IgD-negative memory B cell (primary cell): ENCODE measurements around the gene SLC6A13. TPM values are rescaled to one million over a fixed set of nuclear protein-coding genes. Genes with fewer than 3 reads are reported as not detected.
A peak's percentile ranks its signal among the peaks of the same experiment; 100 is the strongest.

ENCODE experiments used
- H3K27ac Mint-ChIP-seq, 3 donors: one replicate each; pipeline ENCODE4 v1.8.0; 2020 to 2022; ENCODE audit warnings: mild to moderate bottlenecking in 3 of 3, mixed read lengths in 3 of 3, moderate library complexity in 1 of 3
- H3K27me3 Mint-ChIP-seq: one replicate; pipeline ENCODE4 v1.8.0; 2021; ENCODE audit warnings: mixed read lengths
- H3K36me3 Mint-ChIP-seq: one replicate; pipeline ENCODE4 v1.8.0; 2020; ENCODE audit warnings: mild to moderate bottlenecking, mixed read lengths
- H3K4me1 Mint-ChIP-seq, 3 donors: one replicate each; pipeline ENCODE4 v1.8.0; 2020 to 2022; ENCODE audit warnings: mixed read lengths in 3 of 3, mild to moderate bottlenecking in 1 of 3
- H3K4me3 Mint-ChIP-seq, 4 donors: one replicate each; pipeline ENCODE4 v1.8.0; 2020 to 2022; ENCODE audit warnings: mild to moderate bottlenecking in 4 of 4, mixed read lengths in 4 of 4, moderate library complexity in 3 of 4
- H3K9me3 Mint-ChIP-seq, 3 donors: one replicate each; pipeline ENCODE4 v1.8.0; 2020 to 2021; ENCODE audit warnings: mixed read lengths in 3 of 3, mild to moderate bottlenecking in 1 of 3
- polyA plus RNA-seq: library from polyadenylated mRNA; unstranded; fragments of 300-500 nt; fragmentation: Illumina TruSeq; gene quantifications from one replicate; pipeline ENCODE4 v1.2.3, GENCODE V29; 2021

SLC6A13 gene
- polyA plus RNA-seq, 1 donor from 2014 or later = not detected

- Mint-ChIP-seq H3K36me3 (peaks cover 2% of the 10 kb centered on the region), H3K27ac (no peak overlapping the region), H3K27me3 (peaks cover 14% of the 10 kb centered on the region), H3K9me3 (no peaks in the 10 kb centered on the region), H3K4me1 (peaks cover 0 to 7% (median 2%) of the 10 kb centered on the region in 3 donors), H3K4me3 (no peak overlapping the region)
Measured at GRCh38 chr12:181921-182320, 80.7 kb downstream of the SLC6A13 start.

- Mint-ChIP-seq H3K36me3 (peaks cover 2% of the 10 kb centered on the region), H3K27me3 (peaks cover 15% of the 10 kb centered on the region), H3K4me3 (no peak overlapping the region), H3K4me1 (peaks cover 0 to 7% (median 2%) of the 10 kb centered on the region in 3 donors), H3K27ac (no peak overlapping the region), H3K9me3 (no peaks in the 10 kb centered on the region)
Measured at GRCh38 chr12:180445-180844, 82.2 kb downstream of the SLC6A13 start.

GRCh38 chr12:179885-180284, 82.8 kb downstream of the SLC6A13 start:
- peaks cover 0 to 7% (median 2%) of the 10 kb centered on the region in 3 donors for H3K4me1 Mint-ChIP-seq
- H3K9me3 Mint-ChIP-seq = no peaks in the 10 kb centered on the region
- no peak overlapping the region for H3K27ac Mint-ChIP-seq
- H3K27me3 Mint-ChIP-seq = peaks cover 13% of the 10 kb centered on the region
- no peak overlapping the region for H3K4me3 Mint-ChIP-seq
- H3K36me3 Mint-ChIP-seq = peaks cover 2% of the 10 kb centered on the region

GRCh38 chr12:179131-179884, 83.3 kb downstream of the SLC6A13 start:
- H3K36me3 Mint-ChIP-seq = peaks cover 2% of the 10 kb centered on the region
- no peaks in the 10 kb centered on the region for H3K9me3 Mint-ChIP-seq
- peaks cover 11% of the 10 kb centered on the region for H3K27me3 Mint-ChIP-seq
- no peak overlapping the region for H3K4me3 Mint-ChIP-seq
- no peak overlapping the region for H3K27ac Mint-ChIP-seq
- peaks cover 0 to 7% (median 2%) of the 10 kb centered on the region in 3 donors for H3K4me1 Mint-ChIP-seq

GRCh38 chr12:178829-179109, 83.9 kb downstream of the SLC6A13 start:
- H3K27ac Mint-ChIP-seq = no peak overlapping the region
- H3K27me3 Mint-ChIP-seq = peaks cover 12% of the 10 kb centered on the region
- H3K4me3 Mint-ChIP-seq = no peak overlapping the region
- H3K36me3 Mint-ChIP-seq = peaks cover 2% of the 10 kb centered on the region
- H3K4me1 Mint-ChIP-seq = peaks cover 0 to 7% (median 2%) of the 10 kb centered on the region in 3 donors
- H3K9me3 Mint-ChIP-seq = no peaks in the 10 kb centered on the region

GRCh38 chr12:177980-178828, 84.4 kb downstream of the SLC6A13 start:
- Mint-ChIP-seq H3K4me1 (peaks cover 0 to 7% (median 2%) of the 10 kb centered on the region in 3 donors), H3K27ac (peak overlapping the region in 1 of 3 donors; percentile 40), H3K36me3 (no peaks in the 10 kb centered on the region), H3K9me3 (no peaks in the 10 kb centered on the region), H3K27me3 (peaks cover 11% of the 10 kb centered on the region), H3K4me3 (no peak overlapping the region)

- H3K27ac Mint-ChIP-seq = peak overlapping the region in 1 of 3 donors; percentile 40
- no peaks in the 10 kb centered on the region for H3K9me3 Mint-ChIP-seq
- peaks cover 16% of the 10 kb centered on the region for H3K27me3 Mint-ChIP-seq
Measured at GRCh38 chr12:177336-177979, 85.2 kb downstream of the SLC6A13 start.

GRCh38 chr12:176321-177181, 86.1 kb downstream of the SLC6A13 start:
- Mint-ChIP-seq H3K4me1 (peaks cover 0 to 7% (median 2%) of the 10 kb centered on the region in 3 donors), H3K27me3 (peaks cover 16% of the 10 kb centered on the region), H3K9me3 (no peaks in the 10 kb centered on the region), H3K27ac (no peak overlapping the region), H3K4me3 (no peak overlapping the region), H3K36me3 (no peaks in the 10 kb centered on the region)

More at GRCh38 chr12:177336-177979, 85.2 kb downstream of the SLC6A13 start:
- Mint-ChIP-seq H3K36me3 (no peaks in the 10 kb centered on the region), H3K4me1 (peaks cover 0 to 7% (median 2%) of the 10 kb centered on the region in 3 donors), H3K4me3 (no peak overlapping the region)

GRCh38 chr12:175759-176158, 86.9 kb downstream of the SLC6A13 start:
- Mint-ChIP-seq H3K36me3 (no peaks in the 10 kb centered on the region), H3K27ac (no peak overlapping the region), H3K27me3 (peaks cover 16% of the 10 kb centered on the region), H3K9me3 (no peaks in the 10 kb centered on the region), H3K4me3 (no peak overlapping the region), H3K4me1 (peaks cover 0 to 7% (median 2%) of the 10 kb centered on the region in 3 donors)

- Mint-ChIP-seq H3K9me3 (no peaks in the 10 kb centered on the region), H3K4me1 (peaks cover 0 to 5% (median 2%) of the 10 kb centered on the region in 3 donors), H3K27ac (no peak overlapping the region), H3K36me3 (no peaks in the 10 kb centered on the region), H3K4me3 (no peak overlapping the region), H3K27me3 (peaks cover 16% of the 10 kb centered on the region)
Measured at GRCh38 chr12:175250-175649, 87.4 kb downstream of the SLC6A13 start.

GRCh38 chr12:174596-174995, 88.0 kb downstream of the SLC6A13 start:
- H3K4me3 Mint-ChIP-seq = no peak overlapping the region
- no peak overlapping the region for H3K27ac Mint-ChIP-seq
- peaks cover 19% of the 10 kb centered on the region for H3K27me3 Mint-ChIP-seq
- no peaks in the 10 kb centered on the region for H3K36me3 Mint-ChIP-seq
- H3K4me1 Mint-ChIP-seq = peaks cover 0 to 2% (median 0%) of the 10 kb centered on the region in 3 donors
- H3K9me3 Mint-ChIP-seq = no peaks in the 10 kb centered on the region

GRCh38 chr12:174124-174523, 88.5 kb downstream of the SLC6A13 start:
- Mint-ChIP-seq H3K9me3 (no peaks in the 10 kb centered on the region), H3K4me1 (peaks cover 0 to 2% (median 0%) of the 10 kb centered on the region in 3 donors), H3K36me3 (no peaks in the 10 kb centered on the region), H3K27me3 (peaks cover 22% of the 10 kb centered on the region), H3K27ac (no peak overlapping the region), H3K4me3 (no peak overlapping the region)

GRCh38 chr12:172732-173161, 89.9 kb downstream of the SLC6A13 start:
- Mint-ChIP-seq H3K27ac (no peak overlapping the region), H3K4me1 (no peaks in the 10 kb centered on the region), H3K4me3 (no peak overlapping the region), H3K27me3 (peaks cover 23% of the 10 kb centered on the region), H3K9me3 (no peaks in the 10 kb centered on the region), H3K36me3 (no peaks in the 10 kb centered on the region)
